ENCODE data around the gene PLXND1. TPM values are rescaled to one million over a fixed set of nuclear protein-coding genes. Genes with fewer than 3 reads are reported as not detected.

Gene PLXND1
- polyA plus RNA-seq, 4 donors = 3.4 to 54.7 (median 19.4) TPM

DNA sequence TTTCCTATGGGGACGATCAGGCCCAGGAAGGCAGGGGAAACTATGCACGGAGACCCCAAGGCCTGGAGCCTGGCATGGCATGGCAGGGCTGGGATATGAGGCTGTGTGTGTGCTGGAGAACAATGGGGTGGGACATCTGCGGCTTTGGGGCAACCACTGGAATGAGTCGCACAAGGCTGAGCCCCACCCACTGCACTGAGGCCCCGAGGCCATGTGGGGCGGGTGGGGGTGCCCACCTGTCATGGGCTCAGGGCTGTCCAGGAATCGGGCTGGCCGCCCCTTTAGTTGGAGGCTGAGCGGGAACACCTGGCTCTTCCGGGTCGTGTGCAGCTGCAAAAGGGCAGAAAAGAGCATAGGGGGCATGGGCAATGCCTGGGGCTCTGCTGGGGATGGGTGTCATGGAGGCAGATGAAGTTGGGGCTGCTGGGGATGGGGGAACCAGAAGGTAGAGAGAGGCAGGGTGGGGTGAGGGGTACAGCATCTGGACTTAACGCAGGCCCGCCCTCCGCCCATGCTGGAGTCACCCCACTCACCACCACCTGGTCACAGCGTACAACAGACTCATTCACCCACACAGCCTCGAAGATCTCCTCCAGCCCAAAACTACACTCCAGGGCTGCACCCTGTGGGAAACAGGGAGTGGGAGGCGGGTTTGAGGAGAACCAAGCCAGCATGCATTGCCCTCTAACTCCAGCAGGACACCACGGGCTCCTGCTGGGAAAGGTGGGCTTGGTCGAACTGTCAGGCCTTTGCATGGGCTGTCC lies 31.1 kb downstream of the PLXND1 start:
- H3K27ac ChIP-seq (ENCODE audit: low read depth in 1 of 3, low read length in 2 of 3) = no peak overlapping the region
- H3K9me3 ChIP-seq (ENCODE audit: control insufficient read depth in 2 of 2, insufficient read depth in 1 of 2, low read depth in 1 of 2, low read length in 1 of 2) = no peaks in the 10 kb centered on the region
- peaks cover 0 to 4% (median 0%) of the 10 kb centered on the region in 3 donors for H3K4me1 ChIP-seq (ENCODE audit: control insufficient read depth in 3 of 3, insufficient read depth in 2 of 3, low read depth in 1 of 3, low read length in 2 of 3)
- peaks cover 0 to 62% (median 0%) of the 10 kb centered on the region in 3 donors for H3K36me3 ChIP-seq (ENCODE audit: control insufficient read depth in 3 of 3, insufficient read depth in 2 of 3, low read depth in 1 of 3, low read length in 3 of 3)
- DNase-seq (no peak), FAIRE-seq (no peak)
- 76 to 83% (median 83%) methylated on average over 18 to 19 of the region's 19 CpGs for whole genome bisulfite sequencing, 3 donors
- no peaks in the 10 kb centered on the region for H3K27me3 ChIP-seq (ENCODE audit: control insufficient read depth in 3 of 3, insufficient read depth in 3 of 3, low read length in 3 of 3)
- no peak overlapping the region for H3K4me3 ChIP-seq (ENCODE audit: low read depth in 1 of 3, low read length in 3 of 3)

DNA sequence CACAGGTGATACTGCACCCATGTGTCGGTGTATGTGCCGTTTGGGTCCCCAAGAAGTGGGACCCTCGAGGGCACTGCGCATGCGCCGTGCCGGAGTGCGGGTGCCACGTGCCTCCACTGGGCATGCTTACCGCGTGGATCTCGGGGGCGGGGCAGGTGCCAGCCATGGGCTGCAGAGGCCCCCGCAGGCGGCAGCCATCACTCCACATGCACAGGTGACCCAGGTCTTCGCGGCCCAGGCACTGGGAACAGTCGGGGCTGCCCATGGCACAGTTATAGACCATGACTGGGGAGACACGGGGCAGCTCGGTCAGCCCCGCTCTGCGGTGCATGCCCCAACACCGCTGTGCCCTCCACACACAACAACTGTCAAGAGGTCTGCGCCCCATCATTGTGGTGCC lies 32.3 kb downstream of the PLXND1 start:
- no peak overlapping the region for H3K27ac ChIP-seq (ENCODE audit: low read depth in 1 of 3, low read length in 2 of 3)
- H3K36me3 ChIP-seq (ENCODE audit: control insufficient read depth in 3 of 3, insufficient read depth in 2 of 3, low read depth in 1 of 3, low read length in 3 of 3) = peaks cover 0 to 69% (median 0%) of the 10 kb centered on the region in 3 donors
- no peaks in the 10 kb centered on the region for H3K9me3 ChIP-seq (ENCODE audit: control insufficient read depth in 2 of 2, insufficient read depth in 1 of 2, low read depth in 1 of 2, low read length in 1 of 2)
- H3K27me3 ChIP-seq (ENCODE audit: control insufficient read depth in 3 of 3, insufficient read depth in 3 of 3, low read length in 3 of 3) = no peaks in the 10 kb centered on the region
- DNase-seq (no peak), FAIRE-seq (no peak)
- peaks cover 0 to 4% (median 0%) of the 10 kb centered on the region in 3 donors for H3K4me1 ChIP-seq (ENCODE audit: control insufficient read depth in 3 of 3, insufficient read depth in 2 of 3, low read depth in 1 of 3, low read length in 2 of 3)
- WGBS, 3 donors = 93 to 95% (median 94%) methylated on average over 24 of the region's 24 CpGs
- no peak overlapping the region for H3K4me3 ChIP-seq (ENCODE audit: low read depth in 1 of 3, low read length in 3 of 3)

DNA sequence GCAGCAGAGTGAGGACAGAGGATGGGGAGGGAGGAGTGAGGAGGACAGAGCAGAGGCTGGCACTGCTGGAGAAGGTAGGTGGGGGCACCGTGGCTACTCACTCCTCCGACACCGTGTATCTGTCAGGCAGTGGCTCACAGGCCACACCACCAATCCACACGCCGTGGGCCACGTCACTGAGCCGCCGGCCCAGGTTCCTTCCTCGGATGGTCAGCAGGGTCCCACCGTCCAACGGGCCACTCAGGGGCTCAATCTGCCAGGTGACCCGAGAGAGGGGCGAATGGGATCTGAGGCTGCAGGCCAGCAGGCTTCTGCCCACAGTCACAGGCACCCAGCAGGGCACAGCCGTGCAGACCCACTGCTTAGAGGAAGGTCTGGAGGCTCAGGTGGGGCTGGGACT lies 33.0 kb downstream of the PLXND1 start:
- Histone ChIP-seq H3K27me3 (ENCODE audit: control insufficient read depth in 3 of 3, insufficient read depth in 3 of 3, low read length in 3 of 3) (no peaks in the 10 kb centered on the region), H3K4me3 (ENCODE audit: low read depth in 1 of 3, low read length in 3 of 3) (no peak overlapping the region), H3K36me3 (ENCODE audit: control insufficient read depth in 3 of 3, insufficient read depth in 2 of 3, low read depth in 1 of 3, low read length in 3 of 3) (peaks cover 0 to 65% (median 0%) of the 10 kb centered on the region in 3 donors), H3K9me3 (ENCODE audit: control insufficient read depth in 2 of 2, insufficient read depth in 1 of 2, low read depth in 1 of 2, low read length in 1 of 2) (no peaks in the 10 kb centered on the region), H3K27ac (ENCODE audit: low read depth in 1 of 3, low read length in 2 of 3) (no peak overlapping the region), H3K4me1 (ENCODE audit: control insufficient read depth in 3 of 3, insufficient read depth in 2 of 3, low read depth in 1 of 3, low read length in 2 of 3) (peaks cover 0 to 4% (median 0%) of the 10 kb centered on the region in 3 donors)
- WGBS, 3 donors = 89 to 92% (median 92%) methylated on average over 14 of the region's 14 CpGs
- FAIRE-seq (no peak), DNase-seq (no peak)

DNA sequence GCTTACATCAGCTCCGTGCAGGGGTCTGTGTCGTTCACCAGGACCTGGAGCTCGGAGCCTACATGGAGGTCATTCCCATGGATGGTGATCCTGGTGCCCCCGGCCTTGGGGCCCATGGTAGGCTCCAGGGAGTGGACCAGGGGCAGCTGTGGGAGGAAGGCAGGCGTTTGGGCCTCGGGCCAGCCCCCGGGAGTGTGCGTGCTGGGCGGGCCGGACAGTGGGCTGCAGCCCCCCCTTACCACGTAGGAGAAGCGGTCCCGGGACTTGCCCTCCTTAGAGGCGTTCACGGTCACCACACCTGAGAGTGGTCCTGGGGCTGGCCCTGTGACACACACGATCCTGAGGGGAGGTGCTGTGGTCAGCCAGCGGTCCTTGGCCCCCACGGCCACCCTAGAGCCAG lies 33.9 kb downstream of the PLXND1 start:
- peaks cover 0 to 1% (median 0%) of the 10 kb centered on the region in 3 donors for H3K4me1 ChIP-seq (ENCODE audit: control insufficient read depth in 3 of 3, insufficient read depth in 2 of 3, low read depth in 1 of 3, low read length in 2 of 3)
- H3K9me3 ChIP-seq (ENCODE audit: control insufficient read depth in 2 of 2, insufficient read depth in 1 of 2, low read depth in 1 of 2, low read length in 1 of 2) = no peaks in the 10 kb centered on the region
- FAIRE-seq = no peak

DNA sequence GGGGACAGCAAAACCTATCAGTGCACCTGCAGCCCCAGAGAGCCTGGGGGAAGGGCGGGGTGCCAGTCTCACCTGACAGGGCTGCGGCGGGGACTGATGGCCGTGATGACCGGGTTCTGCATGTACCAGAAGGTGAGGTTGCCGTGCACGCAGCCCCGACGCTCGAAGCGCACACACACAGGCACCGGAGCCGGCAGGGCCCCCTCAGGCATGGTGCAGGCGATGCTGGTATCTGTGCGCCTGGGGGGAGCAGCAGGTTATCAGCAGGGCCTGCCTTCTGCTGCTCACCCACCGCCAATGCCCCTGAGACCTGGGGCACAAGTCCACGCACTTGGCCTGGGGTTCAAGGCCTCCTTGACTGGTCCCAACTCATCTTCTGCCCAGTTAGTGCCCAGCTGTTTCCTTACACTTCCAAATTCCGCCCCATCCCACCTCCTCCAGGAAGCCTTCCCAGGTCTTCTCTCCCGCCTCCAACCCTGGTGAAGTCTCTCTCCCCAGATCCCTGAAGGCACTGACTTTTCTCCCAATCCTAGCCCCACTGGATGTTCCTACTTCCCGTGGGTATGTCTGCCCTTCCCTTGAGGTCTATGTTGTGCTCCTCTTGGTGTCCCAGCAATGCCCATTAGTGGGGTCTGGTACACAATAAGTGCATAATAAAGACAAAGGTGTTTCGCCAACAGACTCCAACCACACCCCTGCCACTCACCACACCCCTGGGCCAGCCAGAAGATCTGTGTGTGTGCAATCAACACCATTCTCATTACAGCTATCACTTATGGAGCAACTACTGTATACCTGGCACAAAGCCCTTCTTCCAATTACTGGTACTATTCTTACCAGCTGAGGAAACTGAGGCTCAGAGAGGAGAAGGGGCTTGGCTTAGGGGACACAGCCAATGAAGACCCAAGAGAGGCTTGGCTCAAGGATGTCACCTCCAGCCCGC lies 34.6 kb downstream of the PLXND1 start:
- H3K27me3 ChIP-seq (ENCODE audit: control insufficient read depth in 3 of 3, insufficient read depth in 3 of 3, low read length in 3 of 3) = no peaks in the 10 kb centered on the region
- DNase-seq (no peak), FAIRE-seq (no peak)
- H3K4me1 ChIP-seq (ENCODE audit: control insufficient read depth in 3 of 3, insufficient read depth in 2 of 3, low read depth in 1 of 3, low read length in 2 of 3) = no peaks in the 10 kb centered on the region
- H3K27ac ChIP-seq (ENCODE audit: low read depth in 1 of 3, low read length in 2 of 3) = no peak overlapping the region
- no peaks in the 10 kb centered on the region for H3K9me3 ChIP-seq (ENCODE audit: control insufficient read depth in 2 of 2, insufficient read depth in 1 of 2, low read depth in 1 of 2, low read length in 1 of 2)
- WGBS, 3 donors = 81 to 91% (median 86%) methylated on average over 21 to 22 of the region's 22 CpGs
- H3K4me3 ChIP-seq (ENCODE audit: low read depth in 1 of 3, low read length in 3 of 3) = no peak overlapping the region
- peaks cover 0 to 65% (median 0%) of the 10 kb centered on the region in 3 donors for H3K36me3 ChIP-seq (ENCODE audit: control insufficient read depth in 3 of 3, insufficient read depth in 2 of 3, low read depth in 1 of 3, low read length in 3 of 3)

More for the DNA sequence above, 33.9 kb downstream of the PLXND1 start:
- DNase-seq = no peak
- 82 to 87% (median 84%) methylated on average over 18 of the region's 18 CpGs for WGBS, 3 donors
- Histone ChIP-seq H3K27ac (ENCODE audit: low read depth in 1 of 3, low read length in 2 of 3) (no peak overlapping the region), H3K27me3 (ENCODE audit: control insufficient read depth in 3 of 3, insufficient read depth in 3 of 3, low read length in 3 of 3) (no peaks in the 10 kb centered on the region), H3K36me3 (ENCODE audit: control insufficient read depth in 3 of 3, insufficient read depth in 2 of 3, low read depth in 1 of 3, low read length in 3 of 3) (peaks cover 0 to 61% (median 0%) of the 10 kb centered on the region in 3 donors), H3K4me3 (ENCODE audit: low read depth in 1 of 3, low read length in 3 of 3) (no peak overlapping the region)

DNA sequence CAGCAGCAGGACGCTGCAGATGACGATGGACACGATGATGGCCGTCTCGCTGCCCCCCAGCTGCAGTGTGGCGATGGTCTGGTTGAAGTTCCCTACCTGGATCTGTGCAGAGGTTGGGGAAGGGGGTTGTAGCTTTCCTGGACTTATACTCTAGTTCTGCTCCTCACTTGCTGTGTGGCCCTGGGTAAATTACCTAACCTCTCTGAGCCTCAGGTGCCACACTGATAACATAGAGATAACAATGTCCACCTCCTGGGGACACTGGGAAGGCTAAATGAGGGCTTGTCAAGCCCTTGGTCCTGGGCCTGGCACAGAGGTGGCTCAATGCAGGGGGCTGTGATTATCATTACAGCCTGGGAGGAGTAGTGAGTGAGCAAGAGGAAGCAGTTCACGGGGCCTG lies 36.6 kb downstream of the PLXND1 start:
- 85 to 91% (median 85%) methylated on average over 7 of the region's 7 CpGs for WGBS, 3 donors
- DNase-seq = no peak
- Histone ChIP-seq H3K27ac (ENCODE audit: low read depth in 1 of 3, low read length in 2 of 3) (no peak overlapping the region), H3K36me3 (ENCODE audit: control insufficient read depth in 3 of 3, insufficient read depth in 2 of 3, low read depth in 1 of 3, low read length in 3 of 3) (peaks cover 0 to 69% (median 0%) of the 10 kb centered on the region in 3 donors), H3K4me1 (ENCODE audit: control insufficient read depth in 3 of 3, insufficient read depth in 2 of 3, low read depth in 1 of 3, low read length in 2 of 3) (no peaks in the 10 kb centered on the region), H3K4me3 (ENCODE audit: low read depth in 1 of 3, low read length in 3 of 3) (no peak overlapping the region), H3K27me3 (ENCODE audit: control insufficient read depth in 3 of 3, insufficient read depth in 3 of 3, low read length in 3 of 3) (no peaks in the 10 kb centered on the region), H3K9me3 (ENCODE audit: control insufficient read depth in 2 of 2, insufficient read depth in 1 of 2, low read depth in 1 of 2, low read length in 1 of 2) (no peaks in the 10 kb centered on the region)
- FAIRE-seq = no peak

DNA sequence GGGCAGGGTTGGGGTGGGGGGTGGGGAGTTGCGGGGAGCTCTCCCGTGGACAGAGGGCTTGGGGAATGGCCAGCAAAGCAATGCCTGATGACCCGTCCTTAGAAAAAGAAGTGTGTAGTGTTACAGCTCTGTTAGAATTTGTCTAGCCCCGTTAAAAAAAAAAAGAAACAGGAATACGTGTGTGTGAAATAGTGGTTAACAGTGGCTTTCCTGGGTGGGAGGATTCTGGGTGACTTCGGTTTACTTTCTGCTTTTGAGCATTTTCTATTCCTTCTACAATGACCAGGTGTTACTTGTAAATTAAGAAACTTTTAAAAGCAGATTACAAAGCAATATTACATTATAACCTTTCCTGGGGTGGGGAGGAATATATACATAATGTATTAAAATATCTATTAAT lies 38.5 kb downstream of the PLXND1 start:
- no peaks in the 10 kb centered on the region for H3K9me3 ChIP-seq (ENCODE audit: control insufficient read depth in 2 of 2, insufficient read depth in 1 of 2, low read depth in 1 of 2, low read length in 1 of 2)

DNA sequence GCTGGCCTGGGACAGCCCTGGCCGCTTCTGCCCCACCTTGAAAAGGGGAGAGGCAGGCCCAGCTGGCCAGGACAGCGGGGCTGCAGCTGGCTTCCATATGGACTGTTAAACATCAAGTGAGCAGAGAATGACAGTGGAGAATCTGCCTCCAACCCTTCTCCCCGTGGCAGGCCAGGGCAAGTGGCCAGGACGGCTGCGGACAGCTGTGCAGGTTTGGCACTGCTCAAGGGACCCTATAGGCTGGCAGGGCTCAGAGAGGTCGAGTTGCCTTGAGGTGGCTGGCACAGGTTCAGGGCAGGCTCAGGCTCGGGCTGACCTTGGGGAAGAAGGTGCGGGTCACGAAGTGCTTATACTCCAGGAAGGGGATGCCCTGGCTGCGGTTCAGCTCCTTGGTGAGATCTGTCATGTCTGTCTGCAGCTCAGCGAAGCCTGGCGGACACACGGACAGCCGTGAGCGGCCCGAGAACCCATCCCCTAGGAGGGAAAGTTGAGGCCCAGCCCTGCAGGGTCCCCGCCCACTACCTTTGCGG lies 39.2 kb downstream of the PLXND1 start:
- Histone ChIP-seq H3K27ac (ENCODE audit: low read depth in 1 of 3, low read length in 2 of 3) (no peak overlapping the region), H3K9me3 (ENCODE audit: control insufficient read depth in 2 of 2, insufficient read depth in 1 of 2, low read depth in 1 of 2, low read length in 1 of 2) (no peaks in the 10 kb centered on the region), H3K36me3 (ENCODE audit: control insufficient read depth in 3 of 3, insufficient read depth in 2 of 3, low read depth in 1 of 3, low read length in 3 of 3) (peaks cover 0 to 67% (median 0%) of the 10 kb centered on the region in 3 donors), H3K4me3 (ENCODE audit: low read depth in 1 of 3, low read length in 3 of 3) (no peak overlapping the region), H3K27me3 (ENCODE audit: control insufficient read depth in 3 of 3, insufficient read depth in 3 of 3, low read length in 3 of 3) (no peaks in the 10 kb centered on the region), H3K4me1 (ENCODE audit: control insufficient read depth in 3 of 3, insufficient read depth in 2 of 3, low read depth in 1 of 3, low read length in 2 of 3) (peaks cover 0 to 4% (median 0%) of the 10 kb centered on the region in 3 donors)
- DNase-seq = no peak
- 71 to 74% (median 73%) methylated on average over 16 to 18 of the region's 18 CpGs for WGBS, 3 donors
- FAIRE-seq = no peak

More for the DNA sequence above, 38.5 kb downstream of the PLXND1 start:
- FAIRE-seq (no peak), DNase-seq (no peak)
- peaks cover 0 to 4% (median 0%) of the 10 kb centered on the region in 3 donors for H3K4me1 ChIP-seq (ENCODE audit: control insufficient read depth in 3 of 3, insufficient read depth in 2 of 3, low read depth in 1 of 3, low read length in 2 of 3)
- WGBS, 3 donors = 56 to 60% (median 57%) methylated on average over 6 of the region's 6 CpGs
- H3K36me3 ChIP-seq (ENCODE audit: control insufficient read depth in 3 of 3, insufficient read depth in 2 of 3, low read depth in 1 of 3, low read length in 3 of 3) = peaks cover 0 to 66% (median 0%) of the 10 kb centered on the region in 3 donors
- no peaks in the 10 kb centered on the region for H3K27me3 ChIP-seq (ENCODE audit: control insufficient read depth in 3 of 3, insufficient read depth in 3 of 3, low read length in 3 of 3)
- H3K27ac ChIP-seq (ENCODE audit: low read depth in 1 of 3, low read length in 2 of 3) = no peak overlapping the region
- no peak overlapping the region for H3K4me3 ChIP-seq (ENCODE audit: low read depth in 1 of 3, low read length in 3 of 3)

All from small intestine (tissue), 7 donors.